ENCODE results near the gene HECTD1. TPM values are rescaled to one million over a fixed set of nuclear protein-coding genes. Genes with fewer than 3 reads are reported as not detected.

HECTD1 gene
- total RNA-seq, 1 experiment from 2014 or later = 101 TPM

DNA sequence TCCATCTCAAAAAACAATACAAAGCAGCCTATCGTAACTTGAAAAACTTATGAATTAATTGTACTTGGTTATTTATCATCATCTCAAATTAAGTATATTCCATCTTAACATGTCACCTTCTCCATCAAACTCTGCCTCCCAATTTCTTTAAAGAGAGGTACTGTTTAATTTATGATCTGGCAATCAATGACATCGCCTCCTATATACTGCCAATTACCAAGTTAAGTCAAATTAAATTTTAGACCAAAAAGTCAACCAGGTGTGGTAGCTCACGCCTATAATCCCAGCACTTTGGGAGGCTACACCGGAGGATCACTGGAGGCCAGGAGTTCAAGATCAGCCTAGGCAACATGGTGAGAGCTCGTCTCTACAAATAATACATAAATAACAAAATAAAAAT, 37.7 kb downstream of the HECTD1 start:
- in situ Hi-C loops (cut with HindIII; ENCODE audit: low pct_unique_long_range_greater_than_20kb, low sequenced_read_pairs) (no loop called here), intact Hi-C loops (cut with micrococcal nuclease; ENCODE audit: unreplicated experiment) (no loop called here)
- no peaks in the 10 kb centered on the region for H3K4me1 ChIP-seq (ENCODE audit: control insufficient read depth, insufficient read depth, low read length)
- BruUV-seq (replicated peaks) = no TSS peak
- ChIA-PET POLR2A (no interaction called here), CTCF (no interaction called here)
- no peak overlapping the region for H3K4me3 ChIP-seq (ENCODE audit: low read depth in 2 of 2, low read length in 2 of 2)
- DNase-seq (ENCODE audit: low read depth, low spot score) (no peak), ATAC-seq (no peak)
- peaks cover 23% of the 10 kb centered on the region for H3K36me3 ChIP-seq (ENCODE audit: control insufficient read depth, insufficient read depth, low read length)
- no peaks in the 10 kb centered on the region for H3K27me3 ChIP-seq (ENCODE audit: control insufficient read depth, insufficient read depth, low read length)
- TF ChIP-seq POLR2AphosphoS5 (IDR thresholded peaks at IDR 0.05; ENCODE audit: low read depth, low read length) (no peak), SIN3A (IDR thresholded peaks at IDR 0.05; ENCODE audit: borderline replicate concordance, insufficient read depth, low read depth, low read length) (no peak), TCF7L2 (IDR thresholded peaks at IDR 0.05; ENCODE audit: low read depth, low read length) (no peak), CTCF (IDR thresholded peaks at IDR 0.05) (no peak)
- TF ChIP-seq, protein P1, sequence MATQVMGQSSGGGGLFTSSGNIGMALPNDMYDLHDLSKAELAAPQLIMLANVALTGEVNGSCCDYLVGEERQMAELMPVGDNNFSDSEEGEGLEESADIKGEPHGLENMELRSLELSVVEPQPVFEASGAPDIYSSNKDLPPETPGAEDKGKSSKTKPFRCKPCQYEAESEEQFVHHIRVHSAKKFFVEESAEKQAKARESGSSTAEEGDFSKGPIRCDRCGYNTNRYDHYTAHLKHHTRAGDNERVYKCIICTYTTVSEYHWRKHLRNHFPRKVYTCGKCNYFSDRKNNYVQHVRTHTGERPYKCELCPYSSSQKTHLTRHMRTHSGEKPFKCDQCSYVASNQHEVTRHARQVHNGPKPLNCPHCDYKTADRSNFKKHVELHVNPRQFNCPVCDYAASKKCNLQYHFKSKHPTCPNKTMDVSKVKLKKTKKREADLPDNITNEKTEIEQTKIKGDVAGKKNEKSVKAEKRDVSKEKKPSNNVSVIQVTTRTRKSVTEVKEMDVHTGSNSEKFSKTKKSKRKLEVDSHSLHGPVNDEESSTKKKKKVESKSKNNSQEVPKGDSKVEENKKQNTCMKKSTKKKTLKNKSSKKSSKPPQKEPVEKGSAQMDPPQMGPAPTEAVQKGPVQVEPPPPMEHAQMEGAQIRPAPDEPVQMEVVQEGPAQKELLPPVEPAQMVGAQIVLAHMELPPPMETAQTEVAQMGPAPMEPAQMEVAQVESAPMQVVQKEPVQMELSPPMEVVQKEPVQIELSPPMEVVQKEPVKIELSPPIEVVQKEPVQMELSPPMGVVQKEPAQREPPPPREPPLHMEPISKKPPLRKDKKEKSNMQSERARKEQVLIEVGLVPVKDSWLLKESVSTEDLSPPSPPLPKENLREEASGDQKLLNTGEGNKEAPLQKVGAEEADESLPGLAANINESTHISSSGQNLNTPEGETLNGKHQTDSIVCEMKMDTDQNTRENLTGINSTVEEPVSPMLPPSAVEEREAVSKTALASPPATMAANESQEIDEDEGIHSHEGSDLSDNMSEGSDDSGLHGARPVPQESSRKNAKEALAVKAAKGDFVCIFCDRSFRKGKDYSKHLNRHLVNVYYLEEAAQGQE (IDR thresholded peaks at IDR 0.05; ENCODE audit: insufficient read depth in 1 of 2, low read depth in 2 of 2, low read length in 1 of 2) = no peak
- H3K9me3 ChIP-seq (ENCODE audit: control insufficient read depth, insufficient read depth, low read depth, low read length) = no peaks in the 10 kb centered on the region
- no peak overlapping the region for H3K27ac ChIP-seq (ENCODE audit: low read length)

GRCh38 chr14:31167032-31167431, 40.6 kb downstream of the HECTD1 start:
- Histone ChIP-seq H3K36me3 (ENCODE audit: control insufficient read depth, insufficient read depth, low read length) (peaks cover 12% of the 10 kb centered on the region), H3K27ac (ENCODE audit: low read length) (no peak overlapping the region), H3K4me3 (ENCODE audit: low read depth in 2 of 2, low read length in 2 of 2) (no peak overlapping the region), H3K9me3 (ENCODE audit: control insufficient read depth, insufficient read depth, low read depth, low read length) (no peaks in the 10 kb centered on the region), H3K27me3 (ENCODE audit: control insufficient read depth, insufficient read depth, low read length) (no peaks in the 10 kb centered on the region), H3K4me1 (ENCODE audit: control insufficient read depth, insufficient read depth, low read length) (no peaks in the 10 kb centered on the region)
- CTCF ChIA-PET = no interaction called here
- POLR2A ChIA-PET = no interaction called here
- no peak for ATAC-seq
- TF ChIP-seq CTCF (IDR thresholded peaks at IDR 0.05) = no peak
- TF ChIP-seq POLR2AphosphoS5 (IDR thresholded peaks at IDR 0.05; ENCODE audit: low read depth, low read length) = no peak
- no peak for TF ChIP-seq SIN3A (IDR thresholded peaks at IDR 0.05; ENCODE audit: borderline replicate concordance, insufficient read depth, low read depth, low read length)
- TF ChIP-seq, protein P1 (IDR thresholded peaks at IDR 0.05; ENCODE audit: insufficient read depth in 1 of 2, low read depth in 2 of 2, low read length in 1 of 2) = no peak
- no peak for TF ChIP-seq TCF7L2 (IDR thresholded peaks at IDR 0.05; ENCODE audit: low read depth, low read length)
- intact Hi-C loops (cut with micrococcal nuclease; ENCODE audit: unreplicated experiment) = no loop called here
- no TSS peak for BruUV-seq (replicated peaks)
- DNase-seq (ENCODE audit: low read depth, low spot score) = no peak
- in situ Hi-C loops (cut with HindIII; ENCODE audit: low pct_unique_long_range_greater_than_20kb, low sequenced_read_pairs) = no loop called here

Measured in Panc1 (cell line).